NCI-H128 (cell line): Measurements from ENCODE around the gene MYH2.
"Not testable (repeated sequence)": the region's sequence is repeated elsewhere in the genome, so short reads cannot be mapped to it uniquely, and the experiment has no call there.

Source experiments
- DNase-seq: peaks from one replicate; lab custom pipeline; 2025; ENCODE audit not compliant: unreplicated experiment; lab: John Stamatoyannopoulos, UW

The MYH2 gene

DNA sequence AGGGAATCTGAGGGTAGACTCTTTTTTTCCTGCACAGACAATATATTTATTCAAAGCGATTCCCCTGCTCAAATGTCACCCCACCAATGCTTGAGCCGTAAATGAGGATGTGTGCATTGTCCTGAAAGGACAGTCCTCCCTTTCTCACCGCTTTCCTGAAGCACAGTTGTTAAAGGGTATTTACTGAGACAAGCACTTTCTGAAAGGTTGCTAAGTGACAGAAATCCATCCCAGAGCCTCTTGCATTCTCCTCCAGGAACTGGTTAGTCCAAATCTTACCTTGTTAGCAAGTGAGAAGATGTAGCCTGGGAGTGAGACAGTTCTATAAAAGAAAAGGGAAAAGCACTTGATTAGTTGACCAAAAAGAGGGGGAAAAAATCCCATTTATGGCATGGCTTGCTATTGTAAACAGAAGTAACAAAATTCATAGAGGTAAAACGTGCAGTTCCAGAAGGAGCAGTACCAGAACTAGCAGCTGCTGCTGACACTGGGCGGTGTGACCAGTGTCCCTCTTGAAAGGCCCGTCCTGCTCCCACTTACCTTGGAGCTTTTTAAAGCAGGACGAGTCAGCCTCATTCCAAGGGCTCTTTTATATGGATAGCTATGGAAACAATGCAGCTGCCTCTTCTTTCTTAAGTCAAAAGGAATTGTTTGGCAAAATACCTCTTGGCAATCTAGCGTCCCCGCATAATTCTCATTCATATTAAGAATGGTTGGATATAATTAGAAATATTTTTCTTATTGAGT, at the start of gene MYH2:
Gene MYH2, minus strand, starts transcription at position 563 of the 747 bp plus-strand sequence. CDS start 1,738 bp downstream, outside the sequence.
- DNase-seq = no peak

DNA sequence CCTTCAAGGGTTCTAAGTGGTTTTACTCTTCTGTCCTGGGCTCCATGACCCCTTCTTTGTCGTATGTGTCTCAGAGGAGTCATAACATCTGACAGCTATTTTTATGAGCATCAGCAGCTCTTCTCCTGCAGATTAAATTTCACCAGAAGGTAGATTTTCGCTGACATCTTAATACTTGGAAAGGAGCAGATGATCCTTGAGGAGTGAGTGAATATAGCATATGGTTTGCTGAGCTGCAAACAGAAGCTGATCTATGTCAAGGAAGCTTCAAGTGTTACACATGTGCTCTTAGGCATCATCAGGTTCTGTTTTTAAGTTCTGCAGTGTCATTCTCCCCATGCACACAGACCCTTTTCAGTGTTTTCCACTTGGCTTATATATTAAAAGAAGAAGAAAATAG, 49.2 kb upstream of the MYH2 start:
- DNase-seq = no peak

DNA sequence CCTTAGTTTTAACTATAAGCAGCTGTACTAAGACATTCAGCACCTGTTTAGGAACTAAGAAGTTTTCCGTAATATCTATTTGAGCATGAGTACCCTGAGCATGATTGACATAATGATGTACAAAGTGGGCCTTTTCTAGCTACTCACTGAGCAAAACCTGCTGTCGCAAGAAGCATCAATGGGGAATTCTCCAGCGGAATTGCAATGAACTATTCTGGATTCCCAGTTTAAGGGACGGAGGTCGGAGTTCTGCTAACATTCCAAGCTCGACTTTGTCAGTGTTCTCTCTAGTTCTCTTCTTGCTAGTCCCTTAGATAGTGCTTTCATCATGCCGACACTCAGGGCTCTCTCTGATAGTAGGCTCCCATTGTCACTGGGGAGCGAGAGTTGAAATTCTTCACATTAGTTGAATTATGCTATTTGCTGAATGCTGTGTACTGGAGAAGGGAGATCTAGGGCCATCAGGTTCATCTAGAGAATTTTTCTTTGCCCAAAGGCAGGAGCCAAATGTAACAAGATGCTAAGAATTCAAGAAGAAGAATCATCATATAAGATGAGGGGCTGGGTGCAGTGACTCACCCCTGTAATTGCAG, 40.2 kb upstream of the MYH2 start:
- no peak for DNase-seq

- no peak for DNase-seq
Measured at GRCh38 chr17:10585529-10585928, 36.1 kb upstream of the MYH2 start.

DNA sequence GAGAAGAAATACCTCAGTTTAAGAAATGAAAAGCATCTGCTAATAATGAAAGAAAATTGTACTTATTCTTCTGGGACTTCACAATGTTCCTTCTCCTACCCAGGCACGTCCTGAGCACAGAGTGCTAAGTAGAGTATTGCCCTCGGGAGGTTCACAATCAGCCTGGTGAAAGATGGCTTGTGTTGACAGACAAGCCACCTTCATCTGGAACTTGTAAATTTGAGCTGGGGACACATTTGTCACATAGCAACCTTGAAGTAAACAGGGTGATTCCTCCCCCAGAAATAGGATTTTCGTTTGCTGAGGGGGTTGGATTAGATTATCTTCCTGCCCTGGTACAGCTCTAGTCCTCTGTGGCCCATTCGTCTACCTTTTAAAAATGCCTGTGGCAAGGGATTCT, 34.4 kb upstream of the MYH2 start:
- no peak for DNase-seq

DNA sequence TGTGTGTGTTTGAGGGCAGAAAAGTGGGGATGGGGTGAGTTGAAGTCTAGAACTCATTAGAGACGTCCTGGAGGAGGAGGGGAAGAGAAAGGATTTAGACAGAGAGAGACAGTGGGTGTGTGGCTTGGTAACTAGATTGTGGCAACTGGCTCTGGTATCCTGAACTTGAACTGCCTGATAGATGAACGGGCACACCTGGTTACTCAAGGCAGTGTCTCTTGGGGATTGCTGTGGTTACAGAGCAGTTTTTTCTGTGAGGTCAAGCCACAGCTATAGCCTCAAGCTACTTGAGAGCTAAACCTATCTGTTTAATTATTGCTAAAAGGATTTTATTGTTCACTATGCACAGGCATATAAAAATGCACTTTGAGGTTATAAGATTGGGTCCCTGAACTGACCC, 29.8 kb upstream of the MYH2 start:
- no peak for DNase-seq

DNA sequence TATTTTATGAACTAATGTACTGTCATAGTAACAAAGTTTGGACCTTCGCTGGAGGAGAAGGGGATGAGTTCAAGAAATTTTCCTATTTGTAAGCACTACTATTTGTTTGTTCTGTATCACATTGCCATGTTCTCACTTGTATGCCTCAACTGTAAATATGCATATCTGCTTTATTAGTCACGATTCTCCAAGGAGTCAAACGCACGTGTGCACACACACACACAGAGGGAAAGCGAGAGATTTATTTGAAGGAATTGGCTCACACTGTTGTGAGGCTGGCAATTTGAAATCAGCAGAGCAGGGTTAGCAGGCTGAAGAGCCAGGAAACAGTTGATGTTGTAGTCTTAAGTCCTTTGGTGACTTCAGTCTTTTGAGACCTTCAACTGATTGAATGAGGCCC, 24.9 kb upstream of the MYH2 start:
- no peak for DNase-seq

GRCh38 chr17:10563991-10564660, 14.7 kb upstream of the MYH2 start:
- no peak for DNase-seq

DNA sequence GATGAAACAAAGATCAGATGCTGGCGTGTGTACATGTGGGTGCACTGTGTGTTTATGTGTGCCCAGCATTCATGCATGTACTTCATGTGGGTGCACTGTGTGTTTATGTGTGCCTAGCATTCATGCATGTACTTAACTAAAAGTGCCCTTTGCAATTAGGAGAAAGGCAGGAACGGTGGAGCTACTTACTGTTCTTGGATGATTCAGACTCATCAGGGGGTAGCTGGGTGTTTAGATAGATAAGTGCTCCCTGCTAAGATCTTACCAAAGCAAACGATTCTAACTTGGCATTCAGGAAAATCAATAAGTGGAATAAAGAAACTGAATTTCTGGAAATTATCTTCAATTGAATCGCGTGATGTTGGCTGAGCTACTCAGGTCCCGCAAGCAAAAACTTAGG, 8.6 kb upstream of the MYH2 start:
- no peak for DNase-seq

DNA sequence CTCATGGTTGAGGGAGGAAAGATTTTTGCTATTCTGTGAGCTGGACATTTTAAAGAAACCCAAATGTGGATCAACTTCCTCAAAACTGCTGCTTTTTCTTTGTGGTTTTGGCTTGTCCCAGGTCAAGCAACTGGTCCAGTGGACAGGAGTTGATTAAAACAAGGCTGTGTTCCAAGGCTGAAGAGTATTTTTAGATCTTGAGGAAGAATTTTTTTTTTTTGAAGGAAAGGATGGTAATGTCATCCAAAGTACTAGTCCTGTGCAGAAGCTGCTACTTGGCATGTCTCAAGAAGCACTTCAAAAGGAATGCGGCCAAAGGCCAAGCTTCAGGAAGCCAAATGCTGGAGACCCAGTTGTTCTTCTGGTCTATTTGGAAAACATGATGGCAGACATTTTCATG, 8.0 kb upstream of the MYH2 start:
- DNase-seq = no peak

DNA sequence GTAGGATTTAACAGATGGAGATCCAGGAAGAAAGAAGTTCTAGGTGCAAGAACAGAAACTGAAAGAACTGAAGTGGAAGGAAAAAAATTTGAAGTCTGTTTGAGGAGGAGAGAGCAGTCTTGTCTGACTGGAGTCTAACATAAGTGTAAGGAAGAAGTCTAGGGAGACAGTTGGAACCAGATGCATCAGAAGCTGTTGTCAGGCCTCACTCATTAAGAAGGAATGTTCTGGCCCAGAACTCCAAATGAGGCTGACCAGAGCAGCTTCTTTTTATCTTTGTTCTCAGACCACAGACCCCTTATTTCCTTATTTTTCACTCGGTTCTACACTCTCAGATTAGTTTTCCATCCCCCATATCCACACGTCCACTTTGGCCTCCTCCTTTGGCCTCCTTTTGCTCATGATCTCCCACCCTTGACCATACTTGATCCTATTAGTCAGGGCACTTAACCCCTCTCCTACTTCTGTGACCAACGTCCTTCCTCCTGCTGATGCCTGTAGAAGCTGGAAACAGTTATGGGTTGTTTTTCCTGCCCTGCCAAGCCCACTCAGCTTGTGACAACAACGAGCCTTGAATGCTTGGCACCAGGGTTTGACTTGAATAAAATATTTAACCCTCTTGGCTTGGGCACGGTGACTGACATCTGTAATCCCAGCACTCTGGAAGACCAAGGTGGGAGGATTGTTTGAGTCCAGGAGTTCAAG, 7.0 kb upstream of the MYH2 start:
- DNase-seq = no peak

DNA sequence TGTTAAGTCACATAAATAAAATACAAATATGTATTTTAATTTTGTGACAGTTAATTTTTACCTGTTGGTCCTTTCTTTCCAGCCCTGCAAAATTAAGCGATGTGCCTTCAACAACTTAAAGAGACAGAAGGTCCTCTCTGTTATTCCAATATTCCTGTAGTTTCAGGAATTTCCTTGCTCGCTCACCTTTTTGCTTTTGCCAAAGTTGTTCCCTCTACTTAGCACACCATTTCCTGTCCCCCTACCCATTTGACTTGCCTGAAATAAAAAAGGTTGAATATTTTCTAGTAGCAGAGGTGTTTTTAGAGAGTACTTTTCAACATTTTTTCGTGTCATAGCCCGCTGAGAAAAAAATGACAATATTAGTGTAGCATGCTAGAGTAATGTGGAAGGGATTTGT, 556 bp upstream of the MYH2 start:
- DNase-seq = no peak

DNA sequence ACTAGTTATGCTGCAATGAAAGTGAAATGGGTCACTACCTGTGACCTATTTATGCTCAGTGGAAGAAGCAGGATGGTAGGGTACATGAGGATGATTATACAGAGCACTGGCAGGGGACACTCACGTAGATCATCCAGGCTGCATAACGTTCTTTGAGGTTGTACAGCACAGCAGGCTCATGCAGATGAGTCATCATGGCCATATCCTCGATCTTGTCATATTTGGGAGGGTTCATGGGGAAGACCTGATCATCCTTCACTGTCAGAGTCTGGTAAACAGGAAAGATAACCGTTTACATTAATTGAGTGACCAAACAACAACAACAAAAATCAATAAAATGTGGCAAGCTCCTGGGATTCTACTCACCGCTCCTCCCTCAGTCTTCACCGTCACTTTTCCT, 2.1 kb downstream of the MYH2 start:
- DNase-seq = no peak

DNA sequence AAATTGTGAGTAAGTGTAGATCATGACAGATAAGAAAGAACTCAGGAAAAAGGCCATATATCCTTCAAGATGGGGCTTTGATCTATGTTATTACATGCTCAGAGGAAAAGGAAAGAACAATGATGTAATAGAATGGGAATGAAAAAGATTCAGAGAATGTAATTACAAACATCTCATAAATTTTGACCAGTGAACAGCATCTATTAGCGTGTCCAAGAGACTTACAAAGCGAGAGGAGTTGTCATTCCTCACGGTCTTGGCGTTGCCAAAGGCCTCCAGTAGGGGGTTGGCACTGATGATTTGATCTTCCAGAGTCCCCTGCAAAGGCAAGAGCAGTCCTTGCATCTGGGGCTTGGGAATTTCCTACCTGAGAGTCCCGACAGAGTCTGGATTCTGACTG, 6.0 kb downstream of the MYH2 start:
- not testable (repeated sequence) for DNase-seq

DNA sequence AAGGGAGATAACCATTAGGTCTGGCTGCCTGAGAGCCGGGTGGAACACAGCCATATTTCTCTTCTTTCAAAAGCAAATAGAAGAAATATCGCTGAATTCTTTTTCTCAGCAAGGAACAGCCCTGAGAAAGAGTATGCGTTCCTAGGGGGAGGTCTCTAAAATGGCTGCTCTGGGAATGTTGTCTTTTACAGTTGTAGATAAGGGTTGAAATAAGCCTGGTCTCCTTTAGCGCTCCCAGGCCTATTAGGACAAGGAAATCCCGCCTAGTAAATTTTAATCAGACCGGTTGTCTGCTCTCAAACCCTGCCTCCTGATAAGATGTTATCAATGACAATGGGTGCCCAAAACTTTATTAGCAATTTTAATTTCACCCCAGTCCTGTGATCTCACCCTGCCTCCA, 8.3 kb downstream of the MYH2 start:
- not testable (repeated sequence) for DNase-seq

DNA sequence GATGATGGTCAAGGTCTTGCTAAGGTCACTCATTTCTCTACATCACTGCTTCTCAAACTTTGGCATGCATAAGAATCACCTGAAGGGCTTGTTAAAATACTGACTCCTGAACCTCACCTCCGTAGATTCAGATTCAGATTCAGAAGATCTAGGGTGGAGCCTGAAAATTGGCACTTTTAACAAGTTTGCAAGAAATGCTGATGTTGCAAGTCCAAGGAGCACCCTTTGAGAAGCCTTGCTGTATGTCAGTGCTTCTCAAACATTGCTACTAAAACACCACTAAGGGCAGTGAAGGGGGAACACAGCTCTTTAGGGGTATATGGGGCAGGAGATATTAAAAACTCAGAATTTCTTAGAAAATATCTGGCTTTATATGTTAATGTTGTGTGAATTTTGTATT, 17.4 kb downstream of the MYH2 start:
- no peak for DNase-seq

GRCh38 chr17:10527419-10527818, 22.0 kb downstream of the MYH2 start:
- no peak for DNase-seq

- no peak for DNase-seq
Measured at GRCh38 chr17:10526517-10526916, 22.9 kb downstream of the MYH2 start.

- DNase-seq = no peak
Measured at GRCh38 chr17:10523064-10523463, 26.4 kb downstream of the MYH2 start.

GRCh38 chr17:10521949-10522348, 27.5 kb downstream of the MYH2 start:
- DNase-seq = no peak

GRCh38 chr17:10518271-10519037, 31.0 kb downstream of the MYH2 start, which contains the start of gene MYH1:
TSS of gene MYH1 (minus strand) at chr17:10518542. CDS start at chr17:10516642, 1,900 bp downstream.
- DNase-seq = no peak
